ENCODE results near the gene SGK1. TPM values are rescaled to one million over a fixed set of nuclear protein-coding genes. Genes with fewer than 3 reads are reported as not detected.

Gene SGK1
- total RNA-seq, 2 experiments from 2014 or later, result 117 to 120 TPM

- intact Hi-C loops (cut with DNase I, micrococcal nuclease), result loop anchor here in 1 of 2 experiments (5.0 kb wide), 1 partner anchor 819 kb away; no protein-coding TSS in a partner anchor
- H3K27ac ChIP-seq (ENCODE audit: low read depth in 1 of 2, low read length in 2 of 2), result no peak overlapping the region
- H3K4me1 ChIP-seq (ENCODE audit: insufficient read depth, low read length), result no peaks in the 10 kb centered on the region
- Mint-ChIP-seq H3K27ac (peak overlapping the region; percentile 51), H3K36me3 (ENCODE audit: low read depth) (no peaks in the 10 kb centered on the region), H3K27me3 (no peaks in the 10 kb centered on the region), H3K4me3 (no peak overlapping the region), H3K4me1 (ENCODE audit: low read depth) (peaks cover 6% of the 10 kb centered on the region), H3K9me3 (no peaks in the 10 kb centered on the region)
- peaks cover 0 to 4% of the 10 kb centered on the region in 2 experiments for H3K9me3 ChIP-seq (ENCODE audit: control insufficient read depth in 1 of 2, insufficient read depth in 1 of 2, low read length in 2 of 2)
- ChIA-PET POLR2A (interaction anchor here (0.9 kb wide), 1 partner anchor 817 kb away, joined by 4 read pairs; no protein-coding TSS in a partner anchor), CTCF (interaction anchor here (0.6 to 2.5 kb wide), 9 partner anchors 8 to 817 kb away, joined by 3 to 16 read pairs (median 4); no protein-coding TSS in a partner anchor)
- ATAC-seq (ENCODE audit: poor library complexity) (peak; percentile 100), DNase-seq (peak in 8 of 14 experiments; percentile 8 to 72 (median 40))
- no peak overlapping the region for H3K4me3 ChIP-seq (ENCODE audit: low read length)
- no peaks in the 10 kb centered on the region for H3K27me3 ChIP-seq (ENCODE audit: control insufficient read depth in 1 of 2, insufficient read depth in 2 of 2, low read length in 2 of 2)
- no peaks in the 10 kb centered on the region for H3K36me3 ChIP-seq (ENCODE audit: insufficient read depth, low read length)
- TF ChIP-seq, protein P1, sequence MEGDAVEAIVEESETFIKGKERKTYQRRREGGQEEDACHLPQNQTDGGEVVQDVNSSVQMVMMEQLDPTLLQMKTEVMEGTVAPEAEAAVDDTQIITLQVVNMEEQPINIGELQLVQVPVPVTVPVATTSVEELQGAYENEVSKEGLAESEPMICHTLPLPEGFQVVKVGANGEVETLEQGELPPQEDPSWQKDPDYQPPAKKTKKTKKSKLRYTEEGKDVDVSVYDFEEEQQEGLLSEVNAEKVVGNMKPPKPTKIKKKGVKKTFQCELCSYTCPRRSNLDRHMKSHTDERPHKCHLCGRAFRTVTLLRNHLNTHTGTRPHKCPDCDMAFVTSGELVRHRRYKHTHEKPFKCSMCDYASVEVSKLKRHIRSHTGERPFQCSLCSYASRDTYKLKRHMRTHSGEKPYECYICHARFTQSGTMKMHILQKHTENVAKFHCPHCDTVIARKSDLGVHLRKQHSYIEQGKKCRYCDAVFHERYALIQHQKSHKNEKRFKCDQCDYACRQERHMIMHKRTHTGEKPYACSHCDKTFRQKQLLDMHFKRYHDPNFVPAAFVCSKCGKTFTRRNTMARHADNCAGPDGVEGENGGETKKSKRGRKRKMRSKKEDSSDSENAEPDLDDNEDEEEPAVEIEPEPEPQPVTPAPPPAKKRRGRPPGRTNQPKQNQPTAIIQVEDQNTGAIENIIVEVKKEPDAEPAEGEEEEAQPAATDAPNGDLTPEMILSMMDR (IDR thresholded peaks at IDR 0.05), result peak; percentile 86
Measured at GRCh38 chr6:134123666-134124208, 194.2 kb downstream of the SGK1 start.

GRCh38 chr6:134122775-134123174 is 195.1 kb downstream of the SGK1 start:
- H3K36me3 Mint-ChIP-seq (ENCODE audit: low read depth), result no peaks in the 10 kb centered on the region
- H3K4me3 Mint-ChIP-seq, result no peak overlapping the region
- no peaks in the 10 kb centered on the region for H3K4me1 ChIP-seq (ENCODE audit: insufficient read depth, low read length)
- no peaks in the 10 kb centered on the region for H3K36me3 ChIP-seq (ENCODE audit: insufficient read depth, low read length)
- ChIA-PET POLR2A (no interaction called here), CTCF (interaction anchor here (0.7 to 2.5 kb wide), 6 partner anchors 12 to 1367 kb away, joined by 3 to 16 read pairs (median 6); no protein-coding TSS in a partner anchor)
- DNase-seq (no peak), ATAC-seq (ENCODE audit: poor library complexity) (no peak)
- TF ChIP-seq, protein P1 (IDR thresholded peaks at IDR 0.05), result no peak
- H3K27ac Mint-ChIP-seq, result no peak overlapping the region
- no peak overlapping the region for H3K27ac ChIP-seq (ENCODE audit: low read depth in 1 of 2, low read length in 2 of 2)
- no peak overlapping the region for H3K4me3 ChIP-seq (ENCODE audit: low read length)
- intact Hi-C loops (cut with DNase I, micrococcal nuclease), result loop anchor here in 1 of 2 experiments (5.0 kb wide), 1 partner anchor 820 kb away; no protein-coding TSS in a partner anchor
- H3K4me1 Mint-ChIP-seq (ENCODE audit: low read depth), result peaks cover 6% of the 10 kb centered on the region
- H3K9me3 Mint-ChIP-seq, result no peaks in the 10 kb centered on the region
- H3K9me3 ChIP-seq (ENCODE audit: control insufficient read depth in 1 of 2, insufficient read depth in 1 of 2, low read length in 2 of 2), result peaks cover 0 to 4% of the 10 kb centered on the region in 2 experiments
- H3K27me3 Mint-ChIP-seq, result no peaks in the 10 kb centered on the region
- H3K27me3 ChIP-seq (ENCODE audit: control insufficient read depth in 1 of 2, insufficient read depth in 2 of 2, low read length in 2 of 2), result no peaks in the 10 kb centered on the region

DNA sequence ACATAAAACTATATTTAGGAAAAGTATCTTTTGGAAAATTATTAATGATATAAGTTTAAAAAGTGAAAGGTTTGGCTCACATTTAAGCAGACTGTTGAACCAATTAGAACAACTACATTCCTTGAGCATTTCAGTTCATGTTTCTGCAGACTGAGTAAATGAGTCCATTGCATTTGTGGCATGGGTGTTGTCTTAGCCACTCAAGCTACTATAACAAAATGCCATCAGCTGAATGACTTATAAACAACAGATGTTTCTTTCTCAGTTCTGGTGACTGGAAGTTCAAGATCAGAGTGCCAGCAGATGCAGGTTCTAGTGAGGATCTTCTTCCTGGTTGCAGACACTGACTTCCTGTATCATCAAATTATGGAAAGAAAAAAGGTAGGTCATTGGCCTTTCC is 198.4 kb downstream of the SGK1 start:
- intact Hi-C loops (cut with DNase I, micrococcal nuclease), result no loop called here
- H3K4me3 ChIP-seq (ENCODE audit: low read length), result no peak overlapping the region
- DNase-seq, result no peak
- no peak for ATAC-seq (ENCODE audit: poor library complexity)
- Mint-ChIP-seq H3K9me3 (no peaks in the 10 kb centered on the region), H3K27me3 (peaks cover under 1% of the 10 kb centered on the region), H3K36me3 (ENCODE audit: low read depth) (no peaks in the 10 kb centered on the region), H3K4me1 (ENCODE audit: low read depth) (peaks cover 6% of the 10 kb centered on the region), H3K4me3 (no peak overlapping the region), H3K27ac (no peak overlapping the region)
- TF ChIP-seq, protein P1 (IDR thresholded peaks at IDR 0.05), result no peak
- peaks cover 0 to 4% of the 10 kb centered on the region in 2 experiments for H3K27me3 ChIP-seq (ENCODE audit: control insufficient read depth in 1 of 2, insufficient read depth in 2 of 2, low read length in 2 of 2)
- peaks cover 0 to 4% of the 10 kb centered on the region in 2 experiments for H3K9me3 ChIP-seq (ENCODE audit: control insufficient read depth in 1 of 2, insufficient read depth in 1 of 2, low read length in 2 of 2)
- no peaks in the 10 kb centered on the region for H3K4me1 ChIP-seq (ENCODE audit: insufficient read depth, low read length)
- no peaks in the 10 kb centered on the region for H3K36me3 ChIP-seq (ENCODE audit: insufficient read depth, low read length)
- no peak overlapping the region for H3K27ac ChIP-seq (ENCODE audit: low read depth in 1 of 2, low read length in 2 of 2)
- ChIA-PET POLR2A (no interaction called here), CTCF (no interaction called here)

Data from CD4-positive, alpha-beta T cell (primary cell).